Nephron (organoid): ENCODE results near the gene PELI3.

Source experiments
- H3K27ac Mint-ChIP-seq, 3 experiments: 2 replicates each; pipeline ENCODE4 v1.8.0; 2020; ENCODE audit warnings: mixed read lengths in 3 of 3, mild to moderate bottlenecking in 2 of 3, moderate library complexity in 1 of 3
- H3K27me3 Mint-ChIP-seq: 2 replicates; pipeline ENCODE4 v1.8.0; 2021; ENCODE audit warnings: low read depth, mild to moderate bottlenecking, moderate library complexity, mixed read lengths
- H3K36me3 Mint-ChIP-seq: 2 replicates; pipeline ENCODE4 v1.8.0; 2020; ENCODE audit warnings: low read depth, mixed read lengths
- H3K4me1 Mint-ChIP-seq: 2 replicates; pipeline ENCODE4 v1.8.0; 2020; ENCODE audit warnings: mixed read lengths
- H3K4me3 Mint-ChIP-seq, 3 experiments: 2 replicates each; pipeline ENCODE4 v1.8.0; 2020; ENCODE audit warnings: mild to moderate bottlenecking in 3 of 3, mixed read lengths in 3 of 3, moderate library complexity in 2 of 3
- H3K9me3 Mint-ChIP-seq: 2 replicates; pipeline ENCODE4 v1.8.0; 2020; ENCODE audit warnings: mixed read lengths
- TF ChIP-seq, protein P1 (sequence below), 3 experiments: fragments of 200-600 bp; sonication (generic); IDR thresholded peaks; one replicate each; pipeline ENCODE4 v1.5.0; 2021; ENCODE audit warnings: antibody characterized with exemption in 3 of 3; ENCODE audit not compliant: unreplicated experiment in 3 of 3

Gene PELI3

DNA sequence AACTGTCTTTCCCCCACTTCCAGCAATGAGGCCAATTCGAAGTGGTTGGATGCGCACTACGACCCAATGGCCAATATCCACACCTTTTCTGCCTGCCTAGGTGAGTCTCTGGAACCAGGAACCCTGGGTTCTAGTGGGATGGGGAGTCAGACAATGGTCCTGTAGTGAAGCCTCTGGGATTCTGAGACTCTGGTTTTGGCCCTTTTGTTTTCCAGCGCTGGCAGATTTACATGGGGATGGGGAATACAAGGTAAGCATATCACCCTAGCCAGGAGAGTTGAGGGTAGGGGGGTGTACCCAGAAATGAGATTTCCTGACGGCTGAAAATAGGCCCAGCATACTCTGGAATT lies 44.3 kb downstream of the PELI3 start:
- H3K36me3 Mint-ChIP-seq, result peaks cover 20% of the 10 kb centered on the region
- no peaks in the 10 kb centered on the region for H3K9me3 Mint-ChIP-seq
- TF ChIP-seq, protein P1, sequence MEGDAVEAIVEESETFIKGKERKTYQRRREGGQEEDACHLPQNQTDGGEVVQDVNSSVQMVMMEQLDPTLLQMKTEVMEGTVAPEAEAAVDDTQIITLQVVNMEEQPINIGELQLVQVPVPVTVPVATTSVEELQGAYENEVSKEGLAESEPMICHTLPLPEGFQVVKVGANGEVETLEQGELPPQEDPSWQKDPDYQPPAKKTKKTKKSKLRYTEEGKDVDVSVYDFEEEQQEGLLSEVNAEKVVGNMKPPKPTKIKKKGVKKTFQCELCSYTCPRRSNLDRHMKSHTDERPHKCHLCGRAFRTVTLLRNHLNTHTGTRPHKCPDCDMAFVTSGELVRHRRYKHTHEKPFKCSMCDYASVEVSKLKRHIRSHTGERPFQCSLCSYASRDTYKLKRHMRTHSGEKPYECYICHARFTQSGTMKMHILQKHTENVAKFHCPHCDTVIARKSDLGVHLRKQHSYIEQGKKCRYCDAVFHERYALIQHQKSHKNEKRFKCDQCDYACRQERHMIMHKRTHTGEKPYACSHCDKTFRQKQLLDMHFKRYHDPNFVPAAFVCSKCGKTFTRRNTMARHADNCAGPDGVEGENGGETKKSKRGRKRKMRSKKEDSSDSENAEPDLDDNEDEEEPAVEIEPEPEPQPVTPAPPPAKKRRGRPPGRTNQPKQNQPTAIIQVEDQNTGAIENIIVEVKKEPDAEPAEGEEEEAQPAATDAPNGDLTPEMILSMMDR (IDR thresholded peaks at IDR 0.05; ENCODE audit: unreplicated experiment in 3 of 3), result no peak
- peak overlapping the region; percentile 93 to 95 (median 93) for H3K4me3 Mint-ChIP-seq
- H3K27me3 Mint-ChIP-seq, result no peaks in the 10 kb centered on the region
- H3K27ac Mint-ChIP-seq, result peak overlapping the region; percentile 71 to 93 (median 77)
- H3K4me1 Mint-ChIP-seq, result peaks cover 14% of the 10 kb centered on the region

DNA sequence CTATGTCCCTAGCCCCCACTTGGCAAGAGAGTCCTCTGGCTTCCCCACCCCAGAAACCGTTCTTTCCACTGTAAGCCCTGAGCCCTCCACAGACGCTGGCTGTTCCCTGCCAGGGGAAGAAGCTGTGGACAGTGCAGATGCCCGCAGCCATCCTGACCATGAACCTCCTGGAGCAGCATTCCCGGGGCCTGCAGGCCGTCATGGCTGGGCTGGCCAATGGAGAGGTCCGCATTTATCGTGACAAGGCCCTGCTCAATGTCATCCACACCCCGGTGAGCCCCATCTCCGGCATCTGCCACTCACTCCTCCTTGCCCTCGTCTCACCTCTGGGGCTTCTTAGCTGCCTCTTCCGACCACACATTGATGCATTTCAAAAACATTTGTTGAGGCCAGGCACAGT lies 56.9 kb downstream of the PELI3 start:
- no peak overlapping the region for H3K4me3 Mint-ChIP-seq
- no peaks in the 10 kb centered on the region for H3K4me1 Mint-ChIP-seq
- peaks cover 55% of the 10 kb centered on the region for H3K36me3 Mint-ChIP-seq
- H3K27me3 Mint-ChIP-seq, result peaks cover 3% of the 10 kb centered on the region
- TF ChIP-seq, protein P1 (IDR thresholded peaks at IDR 0.05; ENCODE audit: unreplicated experiment in 3 of 3), result no peak
- H3K9me3 Mint-ChIP-seq, result no peaks in the 10 kb centered on the region
- no peak overlapping the region for H3K27ac Mint-ChIP-seq

DNA sequence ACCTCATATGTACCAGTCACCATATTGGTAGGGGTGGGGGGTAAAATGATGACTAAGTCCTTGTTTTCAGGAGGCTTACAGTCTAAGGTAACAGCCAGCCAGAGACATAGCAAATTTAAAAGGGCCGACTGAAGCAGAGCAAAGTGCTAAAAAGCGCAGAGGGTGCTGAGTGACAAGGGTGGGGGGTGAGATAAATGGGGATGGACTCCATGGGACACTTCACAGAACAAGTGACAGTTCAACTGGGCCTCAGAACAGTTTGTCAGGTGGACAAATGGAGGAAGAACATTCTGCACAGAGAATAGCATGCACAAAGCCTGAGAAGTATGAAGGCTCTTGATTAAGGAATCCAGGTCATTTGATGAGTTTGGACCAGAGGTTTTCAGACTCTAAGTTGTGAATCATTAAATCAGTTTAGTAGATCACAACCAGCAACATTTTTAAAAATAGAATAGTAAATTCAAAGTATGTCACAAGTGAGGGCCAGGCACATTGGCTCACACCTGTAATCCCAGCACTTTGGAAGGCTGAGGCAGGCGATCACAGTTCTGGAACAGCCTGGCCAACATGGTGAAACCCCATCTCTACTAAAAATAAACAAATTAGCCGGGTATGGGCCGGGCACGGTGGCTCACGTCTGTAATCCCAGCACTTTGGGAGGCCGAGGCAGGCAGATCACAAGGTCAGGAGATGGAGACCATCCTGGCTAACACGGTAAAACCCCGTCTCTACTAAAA lies 57.8 kb downstream of the PELI3 start:
- Mint-ChIP-seq H3K27me3 (peaks cover 3% of the 10 kb centered on the region), H3K27ac (no peak overlapping the region), H3K9me3 (no peaks in the 10 kb centered on the region), H3K4me1 (no peaks in the 10 kb centered on the region), H3K4me3 (no peak overlapping the region), H3K36me3 (peaks cover 51% of the 10 kb centered on the region)
- TF ChIP-seq, protein P1 (IDR thresholded peaks at IDR 0.05; ENCODE audit: unreplicated experiment in 3 of 3), result no peak
